ENCODE data around the gene FMNL2.

Gene FMNL2

DNA sequence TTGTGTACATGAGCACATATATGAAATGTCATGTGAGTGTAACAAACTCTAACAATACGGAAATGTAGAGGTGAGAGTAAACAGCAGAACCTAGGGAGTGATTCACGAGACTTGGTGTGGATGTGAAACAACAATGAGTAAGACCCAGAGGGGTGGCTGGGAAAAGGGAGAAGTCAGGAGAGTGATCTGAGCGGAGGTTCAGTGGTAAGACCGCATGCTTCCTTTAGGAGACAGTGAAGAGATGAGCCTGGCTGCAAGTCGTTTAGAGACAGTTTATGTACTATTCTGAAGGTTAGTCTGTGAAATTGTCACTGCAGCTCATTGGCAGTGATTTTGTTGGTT, 231.7 kb downstream of the FMNL2 start:
- DNase-seq (ENCODE audit: low read depth), result peak; percentile 84
- TF ChIP-seq, protein P1, sequence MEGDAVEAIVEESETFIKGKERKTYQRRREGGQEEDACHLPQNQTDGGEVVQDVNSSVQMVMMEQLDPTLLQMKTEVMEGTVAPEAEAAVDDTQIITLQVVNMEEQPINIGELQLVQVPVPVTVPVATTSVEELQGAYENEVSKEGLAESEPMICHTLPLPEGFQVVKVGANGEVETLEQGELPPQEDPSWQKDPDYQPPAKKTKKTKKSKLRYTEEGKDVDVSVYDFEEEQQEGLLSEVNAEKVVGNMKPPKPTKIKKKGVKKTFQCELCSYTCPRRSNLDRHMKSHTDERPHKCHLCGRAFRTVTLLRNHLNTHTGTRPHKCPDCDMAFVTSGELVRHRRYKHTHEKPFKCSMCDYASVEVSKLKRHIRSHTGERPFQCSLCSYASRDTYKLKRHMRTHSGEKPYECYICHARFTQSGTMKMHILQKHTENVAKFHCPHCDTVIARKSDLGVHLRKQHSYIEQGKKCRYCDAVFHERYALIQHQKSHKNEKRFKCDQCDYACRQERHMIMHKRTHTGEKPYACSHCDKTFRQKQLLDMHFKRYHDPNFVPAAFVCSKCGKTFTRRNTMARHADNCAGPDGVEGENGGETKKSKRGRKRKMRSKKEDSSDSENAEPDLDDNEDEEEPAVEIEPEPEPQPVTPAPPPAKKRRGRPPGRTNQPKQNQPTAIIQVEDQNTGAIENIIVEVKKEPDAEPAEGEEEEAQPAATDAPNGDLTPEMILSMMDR (IDR thresholded peaks at IDR 0.05; ENCODE audit: insufficient read depth, low read depth, low read length, missing control alignments), result no peak
- H3K4me3 ChIP-seq (ENCODE audit: low read depth, low read length), result no peak overlapping the region

DNA sequence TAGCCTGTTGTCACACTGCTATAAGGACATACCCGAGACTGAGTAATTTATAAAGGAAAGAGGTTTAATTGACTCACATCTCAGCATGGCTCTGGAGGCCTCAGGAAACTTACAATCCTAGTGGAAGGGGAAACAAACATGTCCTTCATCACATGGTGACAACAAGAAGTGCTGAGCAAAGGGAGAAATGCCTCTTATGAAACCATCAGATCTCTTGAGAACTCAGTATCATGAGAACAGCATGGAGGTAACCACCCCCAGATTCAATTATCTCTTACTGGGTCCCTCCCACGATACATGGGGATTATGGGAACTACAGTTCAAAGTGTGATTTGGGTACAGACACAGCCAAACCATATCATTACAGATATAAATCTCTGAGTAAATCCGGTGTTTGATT, 233.6 kb downstream of the FMNL2 start:
- TF ChIP-seq, protein P1 (IDR thresholded peaks at IDR 0.05; ENCODE audit: insufficient read depth, low read depth, low read length, missing control alignments), result no peak

DNA sequence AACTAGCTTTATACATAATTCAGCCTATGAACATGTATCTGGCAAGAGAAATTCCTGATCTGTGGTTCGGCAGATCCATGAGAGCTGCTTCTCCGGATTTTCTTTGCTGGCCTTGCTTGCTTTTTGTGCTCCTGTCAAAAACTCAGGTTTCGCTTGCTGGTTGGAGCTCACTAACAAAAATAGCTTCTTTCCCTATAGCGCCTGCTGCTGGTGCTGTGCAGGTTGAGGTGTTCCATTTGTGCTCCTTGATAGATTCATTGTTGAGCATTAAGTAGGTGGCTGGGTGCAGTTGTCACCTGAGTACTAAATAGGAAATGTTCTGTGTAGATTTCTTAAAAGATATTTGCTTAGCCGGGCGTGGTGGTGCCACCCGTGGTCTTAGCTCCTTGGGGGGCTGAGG, 234.2 kb downstream of the FMNL2 start:
- TF ChIP-seq, protein P1 (IDR thresholded peaks at IDR 0.05; ENCODE audit: insufficient read depth, low read depth, low read length, missing control alignments), result no peak
- DNase-seq (ENCODE audit: low read depth), result no peak
- no peak overlapping the region for H3K4me3 ChIP-seq (ENCODE audit: low read depth, low read length)

More for the DNA sequence above, 233.6 kb downstream of the FMNL2 start:
- DNase-seq (ENCODE audit: low read depth), result no peak
- H3K4me3 ChIP-seq (ENCODE audit: low read depth, low read length), result no peak overlapping the region

DNA sequence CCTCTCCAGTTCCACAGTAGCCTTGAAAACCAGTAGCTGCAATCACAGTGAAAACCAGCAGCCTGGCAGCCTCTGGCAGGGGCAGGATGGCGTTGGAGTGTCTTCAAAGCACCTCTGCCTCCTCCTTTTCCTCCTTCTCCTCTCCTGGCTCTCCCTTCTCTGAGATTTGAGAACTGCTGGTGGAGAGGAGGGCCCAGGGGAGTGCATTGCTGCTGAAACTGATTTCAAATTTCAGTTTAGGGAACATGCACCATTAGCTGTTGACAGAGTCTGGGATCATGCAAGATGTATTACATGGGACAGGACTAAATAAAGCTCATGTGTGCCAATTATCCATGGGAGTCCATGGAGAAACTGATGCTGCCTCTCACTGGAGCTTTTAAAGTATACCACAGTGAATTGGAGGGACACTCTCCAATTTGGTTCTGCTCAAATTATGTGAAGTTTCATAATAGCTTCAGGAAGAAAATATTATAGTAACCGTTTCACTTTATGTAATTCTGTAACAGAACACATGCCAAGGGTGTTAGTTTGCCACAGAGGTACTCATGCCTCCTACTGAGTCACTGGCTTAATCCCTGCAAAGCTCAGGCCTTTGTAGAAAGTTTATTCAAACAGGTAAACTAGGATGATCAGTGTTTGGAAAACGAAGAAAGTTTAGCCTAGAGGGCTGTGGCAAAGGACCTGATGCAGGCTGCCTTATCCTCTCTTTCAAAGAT, 236.2 kb downstream of the FMNL2 start:
- H3K4me3 ChIP-seq (ENCODE audit: low read depth, low read length), result no peak overlapping the region
- no peak for DNase-seq (ENCODE audit: low read depth)
- TF ChIP-seq, protein P1 (IDR thresholded peaks at IDR 0.05; ENCODE audit: insufficient read depth, low read depth, low read length, missing control alignments), result no peak

DNA sequence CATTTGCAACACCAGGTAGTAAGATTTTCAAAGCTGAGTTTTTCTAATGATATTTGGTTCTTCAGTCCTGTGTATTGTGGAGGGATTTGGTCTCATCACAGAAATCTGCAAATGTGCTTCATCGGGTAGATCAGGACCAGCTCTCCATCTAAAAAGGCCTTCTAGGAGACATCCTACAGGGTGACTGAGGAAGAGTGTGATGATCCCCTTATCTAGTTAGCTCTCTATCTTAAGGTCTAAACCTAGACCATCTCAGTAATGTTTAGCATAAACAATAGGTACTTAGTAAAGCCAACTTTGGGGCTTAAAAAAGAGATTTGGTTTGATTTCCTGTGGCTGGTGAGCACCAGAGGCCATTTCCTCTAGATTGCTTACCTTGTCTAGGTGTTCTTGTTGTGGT, 237.1 kb downstream of the FMNL2 start:
- no peak for DNase-seq (ENCODE audit: low read depth)
- H3K4me3 ChIP-seq (ENCODE audit: low read depth, low read length), result no peak overlapping the region
- TF ChIP-seq, protein P1 (IDR thresholded peaks at IDR 0.05; ENCODE audit: insufficient read depth, low read depth, low read length, missing control alignments), result no peak

DNA sequence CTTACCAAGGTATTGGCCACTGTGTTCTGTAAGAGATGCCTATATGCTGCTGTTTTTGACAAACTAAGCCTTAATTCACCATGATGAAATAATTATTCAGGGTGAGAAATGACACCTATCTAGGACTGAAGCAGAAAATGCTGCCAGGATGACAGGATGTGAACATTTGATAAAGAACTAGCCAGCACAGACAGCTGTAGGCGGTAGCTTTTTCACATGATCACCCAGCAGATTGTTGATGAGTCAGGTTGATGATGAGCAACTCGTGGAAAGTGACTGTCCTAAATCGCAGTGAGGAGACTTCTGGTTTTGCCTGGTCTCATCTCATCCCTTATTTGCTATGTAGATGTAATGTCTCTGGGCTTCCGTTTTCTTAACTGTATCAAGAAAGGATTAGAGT, 238.2 kb downstream of the FMNL2 start:
- no peak overlapping the region for H3K4me3 ChIP-seq (ENCODE audit: low read depth, low read length)
- TF ChIP-seq, protein P1 (IDR thresholded peaks at IDR 0.05; ENCODE audit: insufficient read depth, low read depth, low read length, missing control alignments), result no peak
- DNase-seq (ENCODE audit: low read depth), result peak; percentile 77

DNA sequence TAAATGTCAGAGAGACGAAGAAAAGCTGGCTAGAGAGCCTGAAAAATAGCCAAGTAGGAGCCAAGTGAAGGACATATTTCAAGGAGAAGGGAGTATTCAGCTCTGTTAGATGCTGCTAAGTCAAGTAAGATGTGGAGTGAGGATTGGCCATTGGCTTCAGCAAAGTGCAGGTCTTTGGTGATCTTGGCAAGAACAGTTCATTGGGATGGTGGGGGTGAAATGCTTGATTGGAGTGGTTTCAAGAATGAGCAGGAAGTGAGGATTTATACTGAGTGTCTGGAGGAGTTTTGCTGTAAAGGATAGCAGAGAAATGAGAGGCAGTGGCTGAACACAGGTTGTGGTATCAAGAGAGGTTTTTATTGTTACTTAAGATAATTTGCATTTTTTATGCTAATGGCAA, 242.6 kb downstream of the FMNL2 start:
- TF ChIP-seq, protein P1 (IDR thresholded peaks at IDR 0.05; ENCODE audit: insufficient read depth, low read depth, low read length, missing control alignments), result no peak
- no peak for DNase-seq (ENCODE audit: low read depth)

More for the DNA sequence above, 242.6 kb downstream of the FMNL2 start:
- no peak overlapping the region for H3K4me3 ChIP-seq (ENCODE audit: low read depth, low read length)
